Measurements from ENCODE around the gene CDH3. TPM values are rescaled to one million over a fixed set of nuclear protein-coding genes. Genes with fewer than 3 reads are reported as not detected.
A peak's percentile ranks its signal among the peaks of the same experiment; 100 is the strongest.

The CDH3 gene
- total RNA-seq, 1 donor from 2014 or later, result 14.1 TPM

DNA sequence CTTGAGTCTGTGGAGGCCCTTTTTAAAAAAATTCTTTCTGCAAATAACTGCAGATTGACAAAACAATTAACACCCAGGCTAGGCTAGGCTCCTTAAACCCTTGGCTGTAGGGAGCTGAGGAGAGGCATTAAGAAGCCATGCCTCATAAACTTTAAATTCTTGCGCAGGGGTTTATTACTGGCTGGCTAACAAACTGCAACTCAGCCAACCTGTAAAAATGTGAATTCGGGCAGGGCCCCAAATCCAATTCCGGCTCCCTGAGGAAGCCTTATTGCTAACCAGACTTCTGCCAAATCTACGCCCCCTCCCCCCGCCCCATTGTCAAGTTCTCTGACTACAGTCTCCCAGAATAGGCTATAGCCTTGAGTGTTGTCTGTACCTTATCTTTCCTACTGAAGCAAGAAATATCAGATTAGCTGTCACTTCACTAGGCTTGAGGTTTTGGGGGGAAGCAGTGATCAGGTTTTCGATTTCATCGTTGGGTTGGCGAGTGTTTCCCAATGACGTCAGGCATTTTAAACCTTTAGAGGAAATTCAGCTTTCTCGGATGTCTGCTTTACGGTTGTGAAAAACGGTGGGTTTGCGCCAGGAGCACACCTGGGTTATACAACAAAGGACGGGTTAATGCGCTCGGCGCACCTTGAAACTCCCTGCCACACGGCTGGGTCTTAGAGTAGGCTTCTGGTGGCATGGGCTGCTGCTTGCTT, 2.0 kb downstream of the CDH3 start:
- Mint-ChIP-seq H3K9me3 (ENCODE audit: unreplicated experiment) (no peaks in the 10 kb centered on the region), H3K4me1 (ENCODE audit: low read depth, unreplicated experiment) (no peaks in the 10 kb centered on the region), H3K4me3 (ENCODE audit: unreplicated experiment) (peak overlapping the region; percentile 82), H3K27me3 (ENCODE audit: low read depth, unreplicated experiment) (peaks cover 7% of the 10 kb centered on the region), H3K27ac (ENCODE audit: unreplicated experiment) (no peak overlapping the region), H3K36me3 (ENCODE audit: low read depth, unreplicated experiment) (peaks cover 4% of the 10 kb centered on the region)
- Histone ChIP-seq H3K27ac (ENCODE audit: low read depth, low read length) (no peak overlapping the region), H3K4me3 (ENCODE audit: insufficient read depth, low read depth, low read length) (no peak overlapping the region), H3K4me2 (ENCODE audit: low read length) (no peak overlapping the region), H3K9me3 (ENCODE audit: insufficient read depth, low read depth, low read length) (no peaks in the 10 kb centered on the region), H3K4me1 (ENCODE audit: insufficient read depth, low read length) (peaks cover 21% of the 10 kb centered on the region), H3K27me3 (ENCODE audit: insufficient read depth, low read length) (peaks cover 40% of the 10 kb centered on the region), H3K79me2 (ENCODE audit: insufficient read depth, low read length) (no peaks in the 10 kb centered on the region), H2AFZ (ENCODE audit: low read depth, low read length) (no peak overlapping the region), H4K20me1 (ENCODE audit: insufficient read depth, low read length) (no peaks in the 10 kb centered on the region), H3K36me3 (ENCODE audit: insufficient read depth, low read length) (no peaks in the 10 kb centered on the region), H3K9ac (ENCODE audit: low read length) (no peak overlapping the region)
- no peak for FAIRE-seq
- TF ChIP-seq CTCF (IDR thresholded peaks at IDR 0.05; ENCODE audit: insufficient read depth, low read depth, low read length), result no peak
- no peak for TF ChIP-seq EZH2 (IDR thresholded peaks at IDR 0.05; ENCODE audit: insufficient read depth, low read length)
- DNase-seq (ENCODE audit: low read depth), result no peak

GRCh38 chr16:68651136-68651535, 6.0 kb downstream of the CDH3 start:
- no peak overlapping the region for H3K9ac ChIP-seq (ENCODE audit: low read length)
- no peaks in the 10 kb centered on the region for H3K27me3 Mint-ChIP-seq (ENCODE audit: low read depth, unreplicated experiment)
- H2AFZ ChIP-seq (ENCODE audit: low read depth, low read length), result no peak overlapping the region
- no peaks in the 10 kb centered on the region for H3K4me1 Mint-ChIP-seq (ENCODE audit: low read depth, unreplicated experiment)
- no peak overlapping the region for H3K4me2 ChIP-seq (ENCODE audit: low read length)
- no peak overlapping the region for H3K4me3 ChIP-seq (ENCODE audit: insufficient read depth, low read depth, low read length)
- no peaks in the 10 kb centered on the region for H4K20me1 ChIP-seq (ENCODE audit: insufficient read depth, low read length)
- no peaks in the 10 kb centered on the region for H3K9me3 ChIP-seq (ENCODE audit: insufficient read depth, low read depth, low read length)
- H3K27me3 ChIP-seq (ENCODE audit: insufficient read depth, low read length), result peaks cover 26% of the 10 kb centered on the region
- H3K36me3 Mint-ChIP-seq (ENCODE audit: low read depth, unreplicated experiment), result peaks cover 4% of the 10 kb centered on the region
- peaks cover 1% of the 10 kb centered on the region for H3K4me1 ChIP-seq (ENCODE audit: insufficient read depth, low read length)
- DNase-seq (ENCODE audit: low read depth) (no peak), FAIRE-seq (no peak)
- peak overlapping the region; percentile 26 for H3K27ac Mint-ChIP-seq (ENCODE audit: unreplicated experiment)
- H3K4me3 Mint-ChIP-seq (ENCODE audit: unreplicated experiment), result no peak overlapping the region
- H3K27ac ChIP-seq (ENCODE audit: low read depth, low read length), result no peak overlapping the region
- no peaks in the 10 kb centered on the region for H3K36me3 ChIP-seq (ENCODE audit: insufficient read depth, low read length)
- H3K9me3 Mint-ChIP-seq (ENCODE audit: unreplicated experiment), result no peaks in the 10 kb centered on the region
- TF ChIP-seq EZH2 (IDR thresholded peaks at IDR 0.05; ENCODE audit: insufficient read depth, low read length), result no peak
- no peak for TF ChIP-seq CTCF (IDR thresholded peaks at IDR 0.05; ENCODE audit: insufficient read depth, low read depth, low read length)
- no peaks in the 10 kb centered on the region for H3K79me2 ChIP-seq (ENCODE audit: insufficient read depth, low read length)

DNA sequence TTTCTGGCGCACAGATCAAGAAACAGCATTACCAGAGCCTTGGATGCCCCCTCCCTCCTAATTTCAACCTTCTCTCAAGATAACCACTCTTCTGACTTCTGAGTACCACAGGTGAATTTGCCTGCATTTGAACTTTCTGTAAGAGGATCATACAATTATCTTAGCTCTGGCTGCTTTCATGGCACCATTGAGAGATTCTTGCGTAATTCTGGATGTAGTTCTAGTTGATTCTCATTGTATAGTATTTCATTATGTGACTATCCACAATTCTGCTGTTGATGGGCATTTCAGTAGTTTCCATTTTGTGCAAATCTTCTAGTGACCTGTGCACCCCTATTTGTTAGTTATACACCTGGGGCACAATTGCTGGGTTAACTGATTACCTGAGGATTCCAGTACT, 7.5 kb downstream of the CDH3 start:
- Histone ChIP-seq H3K79me2 (ENCODE audit: insufficient read depth, low read length) (no peaks in the 10 kb centered on the region), H3K4me1 (ENCODE audit: insufficient read depth, low read length) (no peaks in the 10 kb centered on the region), H4K20me1 (ENCODE audit: insufficient read depth, low read length) (no peaks in the 10 kb centered on the region), H3K9ac (ENCODE audit: low read length) (no peak overlapping the region), H3K4me2 (ENCODE audit: low read length) (no peak overlapping the region), H3K27ac (ENCODE audit: low read depth, low read length) (no peak overlapping the region), H3K27me3 (ENCODE audit: insufficient read depth, low read length) (peaks cover 10% of the 10 kb centered on the region), H2AFZ (ENCODE audit: low read depth, low read length) (no peak overlapping the region), H3K36me3 (ENCODE audit: insufficient read depth, low read length) (no peaks in the 10 kb centered on the region), H3K9me3 (ENCODE audit: insufficient read depth, low read depth, low read length) (no peaks in the 10 kb centered on the region), H3K4me3 (ENCODE audit: insufficient read depth, low read depth, low read length) (no peak overlapping the region)
- peaks cover 4% of the 10 kb centered on the region for H3K36me3 Mint-ChIP-seq (ENCODE audit: low read depth, unreplicated experiment)
- no peak for DNase-seq (ENCODE audit: low read depth)
- TF ChIP-seq EZH2 (IDR thresholded peaks at IDR 0.05; ENCODE audit: insufficient read depth, low read length), result no peak
- no peak for TF ChIP-seq CTCF (IDR thresholded peaks at IDR 0.05; ENCODE audit: insufficient read depth, low read depth, low read length)
- no peak for FAIRE-seq
- peaks cover 4% of the 10 kb centered on the region for H3K4me1 Mint-ChIP-seq (ENCODE audit: low read depth, unreplicated experiment)
- H3K27me3 Mint-ChIP-seq (ENCODE audit: low read depth, unreplicated experiment), result no peaks in the 10 kb centered on the region
- H3K4me3 Mint-ChIP-seq (ENCODE audit: unreplicated experiment), result no peak overlapping the region
- no peak overlapping the region for H3K27ac Mint-ChIP-seq (ENCODE audit: unreplicated experiment)
- H3K9me3 Mint-ChIP-seq (ENCODE audit: unreplicated experiment), result no peaks in the 10 kb centered on the region
